HepG2 (cell line): ENCODE measurements around the gene MBD4. TPM values are rescaled to one million over a fixed set of nuclear protein-coding genes. Genes with fewer than 3 reads are reported as not detected.
A peak's percentile ranks its signal among the peaks of the same experiment; 100 is the strongest.

Source experiments
- ATAD3A ChIP-seq: sonication (generic); formaldehyde crosslinking; IDR thresholded peaks from 2 replicates; pipeline ENCODE4 v1.4.0; 2020; ENCODE audit warnings: missing genetic modification reagents
- BORCS8-MEF2B ChIP-seq: sonication (generic); formaldehyde crosslinking; IDR thresholded peaks from 2 replicates; pipeline ENCODE4 v1.8.0; 2022; ENCODE audit warnings: mild to moderate bottlenecking, missing genetic modification reagents
- CSRNP2 ChIP-seq: sonication (generic); formaldehyde crosslinking; conservative IDR thresholded peaks from 2 replicates; pipeline ENCODE4 v1.8.0; 2022; ENCODE audit warnings: low read depth, missing genetic modification reagents
- GTF2F1 ChIP-seq: fragments of 150-350 bp; IDR thresholded peaks from 2 replicates; pipeline ENCODE4 v1.6.1; 2014; ENCODE audit warnings: low read length
- HNRNPUL1 ChIP-seq: fragments of 200-400 bp; formaldehyde crosslinking; IDR thresholded peaks from 2 replicates; pipeline ENCODE4 v1.6.1; 2017; ENCODE audit warnings: low read depth, mild to moderate bottlenecking, low read length, moderate library complexity
- IKZF1 ChIP-seq: fragments of 450-650 bp; IDR thresholded peaks from 2 replicates; pipeline ENCODE4 v1.7.1; 2016
- ISL2 ChIP-seq: sonication (generic); formaldehyde crosslinking; IDR thresholded peaks from 2 replicates; pipeline ENCODE4 v1.5.0; 2020; ENCODE audit warnings: missing genetic modification reagents
- KLF15 ChIP-seq: sonication (generic); formaldehyde crosslinking; IDR thresholded peaks from 2 replicates; pipeline ENCODE4 v1.8.1; 2023; ENCODE audit warnings: borderline replicate concordance, mild to moderate bottlenecking, inconsistent platforms, missing genetic modification reagents, mixed read lengths
- MIXL1 ChIP-seq: IDR thresholded peaks from 2 replicates; pipeline ENCODE4 v1.6.1; 2016
- NFIC ChIP-seq: IDR thresholded peaks from 2 replicates; pipeline ENCODE4 v1.6.1; 2012; ENCODE audit warnings: mild to moderate bottlenecking, low read length, inconsistent platforms
- PAWR ChIP-seq: sonication (generic); formaldehyde crosslinking; IDR thresholded peaks from 2 replicates; pipeline ENCODE4 v1.4.0; 2020; ENCODE audit warnings: missing genetic modification reagents, mild to moderate bottlenecking, borderline replicate concordance
- RXRA ChIP-seq: sonication (generic); formaldehyde crosslinking; IDR thresholded peaks from 2 replicates; pipeline ENCODE4 v1.5.1; 2020; ENCODE audit warnings: missing genetic modification reagents
- SALL1 ChIP-seq: sonication (generic); formaldehyde crosslinking; IDR thresholded peaks from 2 replicates; pipeline ENCODE4 v1.8.0; 2022; ENCODE audit warnings: mild to moderate bottlenecking, missing genetic modification reagents
- SIN3B ChIP-seq: fragments of 150-350 bp; IDR thresholded peaks from 2 replicates; pipeline ENCODE4 v1.6.1; 2014; ENCODE audit warnings: low read length
- ZBTB46 ChIP-seq: sonication (generic); formaldehyde crosslinking; IDR thresholded peaks from 2 replicates; pipeline ENCODE4 v1.4.0; 2020; ENCODE audit warnings: mild to moderate bottlenecking, missing genetic modification reagents, borderline replicate concordance
- ZMYM4 ChIP-seq: sonication (generic); formaldehyde crosslinking; IDR thresholded peaks from 2 replicates; pipeline ENCODE4 v1.8.1; 2023; ENCODE audit warnings: mild to moderate bottlenecking, missing genetic modification reagents
- ZNF280D ChIP-seq: sonication (generic); formaldehyde crosslinking; IDR thresholded peaks from 2 replicates; pipeline ENCODE4 v1.5.1; 2020; ENCODE audit warnings: mild to moderate bottlenecking, missing genetic modification reagents
- ZNF501 ChIP-seq: sonication (generic); formaldehyde crosslinking; IDR thresholded peaks from 2 replicates; pipeline ENCODE4 v1.5.1; 2020; ENCODE audit warnings: mild to moderate bottlenecking, moderate library complexity, missing genetic modification reagents
- ZNF790 ChIP-seq: sonication (generic); formaldehyde crosslinking; IDR thresholded peaks from 2 replicates; pipeline ENCODE4 v1.8.0; 2022; ENCODE audit warnings: missing genetic modification reagents, mild to moderate bottlenecking, borderline replicate concordance
- polyA plus RNA-seq, 8 experiments: library from polyadenylated mRNA; depleted of rRNA in 3 of 8; stranded (reverse) in 7 of 8; unstranded in 1 of 8; fragments of >200 nt; fragmentation: Illumina TruSeq in 4 of 8; extraction: Trizol in 4 of 8; gene quantifications; 2 replicates each; pipeline versions ENCODE4 v1.2.1 to v1.2.3, GENCODE V29; 2011 to 2016; ENCODE audit warnings: low read depth in 4 of 8, missing spikeins in 1 of 8, mixed read lengths in 1 of 8; ENCODE audit not compliant: insufficient read depth in 1 of 8
- total RNA-seq, 5 experiments: library from RNA; depleted of rRNA; stranded (reverse); fragments of >200 nt; fragmentation: Illumina TruSeq; extraction: Trizol; gene quantifications; 2 replicates each; pipeline ENCODE4 v1.2.3, GENCODE V29; 2016; ENCODE audit warnings: low read depth in 1 of 5
- TF ChIP-seq, protein P1 (sequence below): sonication (generic); formaldehyde crosslinking; IDR thresholded peaks from 2 replicates; pipeline ENCODE4 v1.4.0; 2020; ENCODE audit warnings: mild to moderate bottlenecking, low read depth, missing genetic modification reagents
- TF ChIP-seq, protein P2 (sequence below): sonication (generic); formaldehyde crosslinking; IDR thresholded peaks from 2 replicates; pipeline ENCODE4 v1.9.0; 2021; ENCODE audit warnings: missing genetic modification reagents, borderline replicate concordance

The MBD4 gene
- total and polyA plus RNA-seq, 2 of the 13 experiments (the other 11 are each of a cell fraction or from before 2014, with no cell fraction given): 14.9 to 25.3 TPM

- TF ChIP-seq ZNF280D (CRISPR knock-in tag) (no peak), MIXL1 (CRISPR knock-in tag) (no peak), ZNF790 (CRISPR knock-in tag) (no peak), CSRNP2 (CRISPR knock-in tag) (no peak), GTF2F1 (no peak), BORCS8-MEF2B (CRISPR knock-in tag) (no peak), NFIC (no peak), ZBTB46 (CRISPR knock-in tag) (no peak), ISL2 (no peak), IKZF1 (no peak), HNRNPUL1 (no peak), ZNF501 (0 out of 2 replicates have a peak, but pooled peaks have one; percentile 39), ATAD3A (CRISPR knock-in tag) (no peak), RXRA (CRISPR knock-in tag) (peak; percentile 44; the same call in 1 of the 2 replicates), PAWR (no peak), SALL1 (peak; percentile 63), KLF15 (CRISPR knock-in tag) (no peak), SIN3B (no peak), ZMYM4 (CRISPR knock-in tag) (no peak)
- TF ChIP-seq, protein P1, sequence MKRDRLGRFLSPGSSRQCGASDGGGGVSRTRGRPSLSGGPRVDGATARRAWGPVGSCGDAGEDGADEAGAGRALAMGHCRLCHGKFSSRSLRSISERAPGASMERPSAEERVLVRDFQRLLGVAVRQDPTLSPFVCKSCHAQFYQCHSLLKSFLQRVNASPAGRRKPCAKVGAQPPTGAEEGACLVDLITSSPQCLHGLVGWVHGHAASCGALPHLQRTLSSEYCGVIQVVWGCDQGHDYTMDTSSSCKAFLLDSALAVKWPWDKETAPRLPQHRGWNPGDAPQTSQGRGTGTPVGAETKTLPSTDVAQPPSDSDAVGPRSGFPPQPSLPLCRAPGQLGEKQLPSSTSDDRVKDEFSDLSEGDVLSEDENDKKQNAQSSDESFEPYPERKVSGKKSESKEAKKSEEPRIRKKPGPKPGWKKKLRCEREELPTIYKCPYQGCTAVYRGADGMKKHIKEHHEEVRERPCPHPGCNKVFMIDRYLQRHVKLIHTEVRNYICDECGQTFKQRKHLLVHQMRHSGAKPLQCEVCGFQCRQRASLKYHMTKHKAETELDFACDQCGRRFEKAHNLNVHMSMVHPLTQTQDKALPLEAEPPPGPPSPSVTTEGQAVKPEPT (CRISPR knock-in tag): no peak
- TF ChIP-seq, protein P2, sequence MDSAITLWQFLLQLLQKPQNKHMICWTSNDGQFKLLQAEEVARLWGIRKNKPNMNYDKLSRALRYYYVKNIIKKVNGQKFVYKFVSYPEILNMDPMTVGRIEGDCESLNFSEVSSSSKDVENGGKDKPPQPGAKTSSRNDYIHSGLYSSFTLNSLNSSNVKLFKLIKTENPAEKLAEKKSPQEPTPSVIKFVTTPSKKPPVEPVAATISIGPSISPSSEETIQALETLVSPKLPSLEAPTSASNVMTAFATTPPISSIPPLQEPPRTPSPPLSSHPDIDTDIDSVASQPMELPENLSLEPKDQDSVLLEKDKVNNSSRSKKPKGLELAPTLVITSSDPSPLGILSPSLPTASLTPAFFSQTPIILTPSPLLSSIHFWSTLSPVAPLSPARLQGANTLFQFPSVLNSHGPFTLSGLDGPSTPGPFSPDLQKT (CRISPR knock-in tag): no peak
These were observed 21.4 kb downstream of the MBD4 start (continued) for GRCh38 chr3:129418041-129418973.
